Adipose tissue (tissue), 3 donors: ENCODE measurements around the gene PHTF2. TPM values are rescaled to one million over a fixed set of nuclear protein-coding genes. Genes with fewer than 3 reads are reported as not detected.

Experiments used
- H3K27ac ChIP-seq: one replicate; pipeline ENCODE4 v1.5.1; 2013; ENCODE audit warnings: low read depth, low read length
- WGBS, 3 donors: extraction: QIAGEN DNeasy Blood & Tissue Kit; methylation state at CpG; one replicate each; pipeline ENCODE4 v1.1.7; 2013; 5-methylcytosine and 5-hydroxymethylcytosine counted together
- polyA plus RNA-seq, 3 donors: library from polyadenylated mRNA; stranded (reverse); fragments of 200-250 nt; gene quantifications; one replicate each; pipeline ENCODE4 v1.2.3, GENCODE V29; 2013
- donor health status: healthy with polysubstance abuse.
- donor health status: Bipolar disorder and iron deficiency.
- donor health status: healthy.

PHTF2 gene
- polyA plus RNA-seq, 3 donors = 2.2 to 4.7 (median 4.2) TPM

DNA sequence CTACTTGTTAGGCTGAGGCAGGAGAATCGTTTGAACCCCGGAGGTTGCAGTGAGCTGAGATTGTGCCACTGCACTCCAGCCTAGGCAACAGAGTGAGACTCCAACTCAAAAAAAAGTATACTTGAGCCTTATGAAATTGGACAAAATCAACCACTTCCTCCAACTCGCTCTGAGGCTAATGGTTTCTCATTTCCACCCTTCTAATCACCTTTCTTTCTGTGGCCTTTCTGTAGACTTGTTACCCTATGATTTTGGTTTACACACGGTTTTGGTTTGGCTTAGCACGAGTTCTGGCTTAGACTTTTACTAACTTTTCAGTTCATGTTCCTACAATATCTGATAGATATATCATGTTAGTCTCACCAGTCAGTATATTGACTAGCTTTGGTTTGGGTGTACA is 152.0 kb downstream of the PHTF2 start:
- 86 to 95% (median 89%) methylated on average over 5 of the region's 5 CpGs for WGBS, 3 donors
- no peak overlapping the region for H3K27ac ChIP-seq

DNA sequence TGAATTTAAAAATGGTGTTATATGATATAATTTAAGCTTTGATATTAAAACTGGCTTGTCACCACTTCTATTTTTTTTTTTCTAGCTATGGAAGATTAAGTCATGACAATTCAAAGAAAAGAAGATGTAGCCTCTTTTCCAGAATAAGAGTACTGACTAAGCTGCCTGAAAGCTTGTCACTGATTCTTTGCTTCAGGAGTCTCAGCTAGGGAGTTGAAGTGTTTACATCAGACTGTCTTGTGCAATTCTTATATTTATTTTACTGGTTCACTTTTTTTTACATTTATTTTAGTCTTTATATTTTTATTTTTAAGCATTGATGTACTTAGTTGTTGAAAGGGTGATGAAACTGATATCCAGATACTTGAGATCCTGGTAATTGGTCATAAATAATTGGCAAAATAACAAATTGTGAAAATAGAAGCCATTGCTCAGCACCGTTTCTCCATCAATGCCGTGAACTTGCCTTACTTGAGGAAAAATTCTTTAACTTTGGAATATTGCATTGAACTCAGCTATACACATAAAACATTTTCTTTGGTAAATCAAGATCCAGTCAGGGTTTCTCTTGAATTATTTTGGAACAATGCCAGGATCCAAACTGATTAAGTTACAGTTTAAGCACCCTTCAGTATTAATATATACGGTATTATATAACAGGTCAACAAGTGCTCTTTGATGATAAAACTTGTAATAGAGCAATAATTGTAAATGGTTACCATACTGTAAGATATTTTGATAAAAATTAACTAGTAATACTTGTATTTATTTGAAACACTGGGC is 156.4 kb downstream of the PHTF2 start:
- 75 to 94% (median 91%) methylated on average over 3 of the region's 3 CpGs for WGBS, 3 donors
- H3K27ac ChIP-seq = no peak overlapping the region

DNA sequence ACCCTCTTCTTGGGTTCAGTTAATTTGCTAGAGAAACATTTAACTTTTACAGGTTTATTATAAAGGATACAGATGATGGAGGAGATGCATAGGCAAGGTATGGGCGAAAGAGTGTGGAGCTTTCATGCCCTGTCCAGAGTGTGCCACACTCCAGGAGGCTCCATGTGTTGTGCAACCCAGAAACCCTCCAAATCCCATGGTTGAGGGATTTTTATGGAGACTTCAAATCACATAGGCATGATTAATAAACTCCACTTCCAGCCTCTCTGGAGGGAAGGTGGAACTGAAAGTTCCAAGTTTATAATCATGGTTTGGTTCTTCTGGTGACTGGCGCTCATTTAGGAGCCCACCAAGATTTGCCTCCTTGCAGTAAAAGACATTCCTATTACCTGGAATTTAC is 159.9 kb downstream of the PHTF2 start:
- H3K27ac ChIP-seq = no peak overlapping the region
- 96 to 98% (median 96%) methylated on average over 2 of the region's 2 CpGs for WGBS, 3 donors

DNA sequence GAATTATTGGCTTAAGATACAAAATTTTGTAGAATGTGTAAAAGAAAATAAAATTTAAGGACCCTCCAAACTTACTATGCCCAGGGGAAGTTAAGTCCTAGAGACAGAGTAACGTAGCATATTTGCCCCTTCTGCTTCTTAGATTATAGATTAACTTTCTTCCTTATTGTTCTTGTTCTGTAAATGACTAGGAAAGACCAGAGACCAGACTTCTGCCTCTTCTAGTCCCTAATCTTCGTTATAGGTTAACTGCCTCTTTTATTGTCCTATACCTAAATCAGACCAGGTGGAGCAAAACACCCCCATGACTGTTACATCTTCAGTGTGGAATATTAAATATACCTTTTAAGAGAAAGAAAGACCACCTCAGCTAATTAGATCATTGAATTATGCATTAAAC is 160.5 kb downstream of the PHTF2 start:
- H3K27ac ChIP-seq = no peak overlapping the region
- 88 to 96% (median 92%) methylated on average over 2 of the region's 2 CpGs for WGBS, 3 donors

DNA sequence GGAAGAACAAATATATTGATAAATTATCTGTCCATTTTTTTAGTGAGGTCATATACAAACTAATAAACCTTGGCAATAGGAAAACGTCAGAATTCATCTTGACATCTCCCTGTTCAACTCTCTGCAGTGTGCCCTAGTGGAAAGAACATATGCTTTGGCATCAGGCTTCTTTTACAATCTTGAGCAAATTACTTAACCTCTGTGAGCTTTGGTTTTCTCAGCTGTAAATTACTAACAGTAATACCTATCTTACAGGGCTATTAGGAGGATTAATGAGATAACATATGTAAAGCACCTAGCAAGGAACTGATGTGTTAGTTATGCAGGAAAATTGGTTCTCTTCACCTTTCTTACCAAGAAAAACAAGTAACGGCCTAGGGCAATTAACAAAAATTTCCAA is 161.8 kb downstream of the PHTF2 start:
- no peak overlapping the region for H3K27ac ChIP-seq
- 79 to 87% (median 86%) methylated on average over 2 of the region's 2 CpGs for WGBS, 3 donors

DNA sequence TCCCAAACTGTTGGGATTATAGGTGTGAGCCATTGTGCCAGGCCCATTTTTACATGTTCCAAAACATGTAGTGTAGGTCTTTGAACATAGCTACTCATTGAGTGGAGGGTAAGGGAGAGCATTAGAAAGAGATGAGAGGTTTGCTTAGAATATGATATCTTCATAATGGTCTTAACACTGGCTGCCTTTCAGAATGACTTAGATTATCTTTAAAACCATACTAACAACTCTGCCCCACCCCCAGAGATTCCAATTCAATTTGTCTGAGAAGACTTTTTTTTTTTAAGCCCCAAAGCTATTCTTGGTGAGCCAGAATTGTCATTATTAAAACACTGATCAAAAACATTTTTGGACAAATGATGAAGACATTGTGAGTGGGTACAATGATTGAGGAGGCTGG is 168.9 kb downstream of the PHTF2 start:
- no peak overlapping the region for H3K27ac ChIP-seq

DNA sequence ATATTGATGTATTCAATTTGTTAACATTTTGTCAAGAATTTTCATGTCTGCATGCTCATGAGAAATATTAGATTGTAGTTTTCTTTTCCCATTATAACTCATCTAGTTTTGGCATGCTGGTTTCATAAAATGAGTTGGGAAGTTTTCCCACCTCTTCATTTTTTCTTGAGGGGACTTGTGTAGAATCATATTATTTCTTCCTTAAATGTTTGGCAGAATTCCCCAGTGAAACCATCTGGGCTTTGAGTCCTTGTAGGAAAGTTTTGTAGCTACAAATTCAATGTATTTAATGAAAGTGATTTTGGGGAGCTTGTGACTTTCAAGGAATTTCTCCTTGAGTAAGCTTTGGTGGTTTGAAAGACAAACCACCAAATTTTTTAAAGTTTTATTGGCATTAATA is 173.2 kb downstream of the PHTF2 start:
- H3K27ac ChIP-seq = no peak overlapping the region

DNA sequence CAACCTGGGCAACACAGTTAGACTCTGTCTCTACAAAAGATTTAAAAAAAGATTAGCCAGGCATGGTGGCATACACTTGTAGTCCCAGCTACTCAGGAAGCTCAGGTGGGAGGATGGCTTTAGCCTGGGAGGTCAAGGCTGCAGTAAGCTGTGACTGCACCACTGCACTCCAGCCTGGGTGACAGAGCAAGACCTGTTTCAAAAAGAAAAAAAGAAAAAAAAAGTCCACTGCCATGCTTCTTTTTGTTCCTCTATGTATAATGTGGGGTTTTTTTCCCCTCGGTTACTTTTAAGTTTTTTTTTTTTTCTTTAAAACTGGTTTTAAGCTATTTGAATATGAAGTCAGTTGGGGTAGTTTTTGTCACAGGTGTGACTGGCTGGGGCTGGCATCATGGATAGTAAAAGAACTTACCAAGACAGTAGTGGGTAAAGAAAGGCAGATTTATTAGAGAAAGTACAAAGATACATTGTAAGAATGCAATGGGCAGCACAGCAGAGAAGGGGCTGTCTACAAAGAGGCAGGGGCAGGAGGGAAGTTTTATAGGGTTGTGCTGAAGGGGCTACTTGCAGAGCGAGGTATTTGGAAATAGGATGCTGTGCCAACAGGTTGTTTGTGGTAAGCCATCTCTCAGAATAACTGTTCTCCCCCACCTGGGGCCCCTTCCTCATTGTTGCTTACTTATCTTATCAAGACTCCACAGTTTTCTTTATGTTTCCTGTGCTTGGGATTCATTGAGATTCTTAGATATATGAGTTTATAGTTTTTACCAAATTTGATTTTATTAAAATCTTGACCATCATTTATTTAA is 177.3 kb downstream of the PHTF2 start:
- 62 to 87% (median 74%) methylated on average over 2 of the region's 2 CpGs for WGBS, 3 donors
- H3K27ac ChIP-seq = no peak overlapping the region

DNA sequence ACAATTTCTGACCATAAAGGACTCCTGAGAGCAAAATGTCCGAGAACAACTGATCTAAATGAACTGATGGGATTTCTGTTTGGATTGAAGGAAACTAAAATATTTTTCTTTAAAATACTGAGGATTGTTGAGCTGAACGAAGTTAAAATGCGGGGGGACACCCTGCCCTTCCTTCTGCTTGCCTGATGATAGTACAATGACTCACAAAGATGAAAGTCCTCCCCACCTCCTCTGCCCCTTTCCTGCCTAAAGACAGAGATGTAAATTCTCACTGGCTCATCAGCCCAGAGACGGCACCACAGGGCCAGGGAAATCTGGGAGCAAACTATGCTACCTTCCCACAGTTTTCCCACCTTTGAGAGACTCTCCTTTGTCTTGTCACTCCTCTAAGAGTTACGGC is 180.6 kb downstream of the PHTF2 start:
- H3K27ac ChIP-seq = no peak overlapping the region
- WGBS, 3 donors = 65 to 86% (median 66%) methylated on average over 5 of the region's 5 CpGs

DNA sequence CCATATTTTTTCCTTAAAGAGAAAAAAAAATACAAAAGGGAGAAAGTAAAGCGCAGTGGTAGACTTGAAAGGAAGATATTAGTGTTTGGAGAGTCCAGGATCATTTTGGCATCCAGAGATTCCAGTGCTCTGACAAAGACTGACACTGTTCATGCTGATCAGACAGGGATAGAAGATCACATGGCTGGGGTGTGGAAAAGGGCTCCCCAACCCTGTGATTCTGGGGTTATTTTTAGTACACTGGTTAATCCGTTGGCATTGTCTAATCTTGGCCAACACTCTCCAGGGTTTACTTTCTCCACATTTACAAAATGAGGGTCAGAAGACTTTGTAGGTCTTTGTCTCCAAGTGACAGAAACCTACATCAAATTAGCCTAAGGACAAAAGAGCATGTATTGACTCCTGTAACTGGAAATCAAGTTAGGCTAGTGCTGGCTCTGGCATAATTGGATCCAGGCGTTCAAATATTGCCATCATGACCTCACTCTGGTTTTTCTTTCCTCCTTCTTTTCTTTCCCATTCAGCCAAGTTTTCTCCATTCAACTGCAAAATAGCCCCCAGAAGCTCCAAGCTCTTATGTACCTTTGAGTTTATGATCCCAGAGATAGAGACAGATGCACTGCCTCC is 181.6 kb downstream of the PHTF2 start:
- WGBS, 3 donors = 62 to 86% (median 71%) methylated on average over 3 of the region's 3 CpGs
- H3K27ac ChIP-seq = no peak overlapping the region

DNA sequence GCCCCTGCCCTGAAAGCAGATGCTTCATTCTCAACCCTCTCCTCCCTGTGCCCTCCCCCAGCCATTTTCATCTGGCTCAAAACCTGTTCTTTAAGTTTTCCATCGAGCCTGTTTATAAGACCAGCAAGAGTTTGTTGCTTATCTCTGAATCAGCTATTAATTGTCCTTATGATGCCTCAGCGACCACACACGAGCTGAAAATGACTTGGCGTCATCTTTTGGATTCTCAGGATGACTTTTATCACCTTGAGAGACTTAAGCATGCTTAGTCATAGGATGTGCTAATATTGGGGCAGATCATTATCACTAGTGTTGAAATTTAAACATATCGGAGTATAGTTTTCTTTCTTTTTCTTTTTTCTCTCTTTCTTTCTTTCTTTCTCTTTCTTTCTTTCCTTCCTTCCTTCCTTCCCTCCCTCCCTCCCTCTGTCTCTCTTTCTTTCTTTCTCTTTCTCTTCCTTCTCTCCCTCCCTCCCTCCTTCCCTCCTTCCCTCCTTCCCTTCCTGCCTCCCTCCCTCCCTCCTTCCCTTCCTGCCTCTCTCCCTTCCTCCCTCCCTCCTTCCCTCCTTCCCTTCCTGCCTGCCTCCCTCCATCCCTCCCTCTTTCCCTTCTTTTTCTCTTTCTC is 184.5 kb downstream of the PHTF2 start:
- WGBS, 3 donors = 68 to 74% (median 68%) methylated on average over 5 of the region's 5 CpGs
- no peak overlapping the region for H3K27ac ChIP-seq

DNA sequence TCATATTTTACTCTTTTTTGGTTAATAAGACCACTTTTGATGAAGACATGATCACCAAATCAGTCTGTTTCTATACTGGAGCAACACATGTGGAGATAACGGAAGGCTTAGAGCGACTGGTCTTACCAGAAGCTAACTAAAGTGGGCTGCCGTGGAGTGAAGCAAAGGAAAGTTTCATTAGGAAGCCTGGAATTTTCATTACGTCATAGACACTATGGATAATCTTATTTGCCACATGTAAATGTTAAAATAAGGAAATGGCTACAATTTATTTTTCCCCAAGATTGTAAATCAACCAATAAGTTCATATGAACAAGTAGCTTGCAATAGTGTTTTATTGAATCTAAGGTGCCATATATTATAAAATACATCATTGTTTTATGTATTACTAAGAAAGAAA is 185.4 kb downstream of the PHTF2 start:
- WGBS, 3 donors = 90 to 97% (median 95%) methylated on average over 4 of the region's 4 CpGs
- no peak overlapping the region for H3K27ac ChIP-seq

DNA sequence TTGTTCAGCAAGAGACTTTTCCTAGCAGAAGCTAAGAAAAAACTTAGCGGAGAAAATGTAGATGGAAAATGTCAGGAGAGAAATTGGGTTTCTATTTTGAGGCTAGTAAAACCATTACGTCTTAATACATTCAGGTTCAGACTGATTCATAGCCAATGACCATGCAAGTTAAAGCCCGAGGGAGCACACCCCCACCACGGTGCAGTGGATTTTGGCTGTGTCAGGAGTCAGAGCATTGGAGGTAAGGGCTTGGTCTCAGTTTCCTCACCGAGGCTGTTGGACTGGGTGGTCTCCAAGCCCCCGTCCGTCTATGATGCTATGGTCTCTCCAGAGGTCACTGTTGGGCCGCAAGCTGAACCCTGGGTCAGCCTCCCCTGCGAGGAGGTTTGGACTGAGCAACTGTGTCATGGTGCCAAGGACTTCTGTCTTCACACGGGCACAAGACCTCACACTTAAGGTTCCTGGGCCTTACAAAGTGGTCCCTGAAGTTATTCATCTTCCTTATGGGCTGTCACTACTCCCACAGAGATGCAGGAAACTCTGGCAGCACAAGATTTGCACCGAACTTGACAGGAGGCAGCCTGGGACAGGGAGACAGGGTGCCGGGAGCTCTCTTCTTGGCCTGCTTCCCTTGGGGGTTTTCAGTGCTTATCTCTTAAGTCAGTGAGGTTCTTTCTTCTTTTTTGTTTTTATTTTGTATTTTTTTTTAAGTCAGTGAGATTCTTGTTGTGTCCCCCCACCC is 186.8 kb downstream of the PHTF2 start:
- 61 to 78% (median 69%) methylated on average over 12 of the region's 12 CpGs for WGBS, 3 donors
- no peak overlapping the region for H3K27ac ChIP-seq

DNA sequence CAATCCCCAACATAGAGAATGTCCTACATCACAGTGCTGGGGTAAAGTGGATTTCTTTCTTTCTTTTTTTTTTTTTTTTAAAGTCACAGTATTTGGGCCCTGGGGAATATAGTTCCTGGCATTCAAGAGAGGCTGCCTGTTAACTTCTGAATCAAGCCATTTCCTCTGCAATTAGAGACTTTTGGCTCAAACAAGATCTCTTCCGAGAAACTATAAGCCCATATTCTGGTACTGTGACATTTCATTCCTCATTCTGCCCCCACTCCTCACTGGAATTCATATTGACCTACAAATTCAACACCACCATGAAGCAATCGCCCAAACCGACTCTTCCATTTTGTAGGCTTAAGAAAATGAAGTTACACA is 187.4 kb downstream of the PHTF2 start:
- 51 to 75% (median 70%) methylated on average over 3 of the region's 3 CpGs for WGBS, 3 donors
- H3K27ac ChIP-seq = no peak overlapping the region

DNA sequence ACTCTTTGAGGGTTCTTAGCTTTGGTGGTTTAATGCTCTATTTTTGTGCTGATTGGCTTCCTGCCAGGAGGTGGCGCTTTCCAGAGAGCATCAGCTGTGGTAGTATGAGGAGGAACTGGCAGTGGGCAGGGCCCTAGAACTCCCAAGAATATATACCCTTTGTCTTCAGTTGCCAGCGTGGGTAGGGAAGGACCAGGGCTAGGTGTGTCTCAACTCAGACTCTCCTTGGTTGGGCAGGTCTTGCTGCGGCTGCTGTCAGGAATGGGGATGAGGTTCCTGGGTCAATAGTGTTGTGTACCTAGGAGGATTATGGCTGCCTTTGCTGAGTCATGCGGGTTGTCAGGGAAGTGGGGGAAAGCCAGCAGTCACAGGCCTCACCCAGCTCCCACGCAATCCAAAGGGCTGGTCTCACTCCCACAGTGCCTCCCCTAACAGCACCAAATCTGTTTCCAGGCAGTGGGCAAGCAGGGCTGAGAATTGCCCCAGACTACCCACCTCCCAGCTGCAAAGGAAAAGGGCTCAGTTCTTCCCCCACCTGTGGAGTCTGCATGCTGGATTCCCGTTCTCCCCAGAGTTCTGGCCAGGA is 191.5 kb downstream of the PHTF2 start:
- WGBS, 3 donors = 77 to 85% (median 79%) methylated on average over 6 of the region's 6 CpGs

DNA sequence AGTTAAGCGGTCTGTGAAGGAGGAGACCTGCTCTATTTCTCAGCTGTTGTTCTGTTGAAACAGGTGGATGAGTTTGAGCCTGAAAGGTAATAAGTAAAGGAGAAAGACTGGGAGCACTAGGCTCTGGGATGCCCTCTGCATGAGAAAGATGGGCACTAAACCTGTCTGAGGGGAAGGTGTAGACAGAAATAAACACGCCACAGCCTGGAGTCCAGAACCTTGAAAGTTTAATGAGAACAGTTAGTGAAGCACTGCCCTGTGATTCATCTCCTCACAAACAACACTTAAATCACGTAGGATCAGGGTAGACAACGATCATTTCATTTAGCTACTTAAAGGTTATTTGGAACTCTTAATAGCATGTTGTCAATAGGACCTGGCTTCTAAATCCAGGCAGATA is 193.1 kb downstream of the PHTF2 start:
- WGBS, 3 donors = 86 to 89% (median 89%) methylated on average over 4 of the region's 4 CpGs
- H3K27ac ChIP-seq = no peak overlapping the region

More for the DNA sequence above, 191.5 kb downstream of the PHTF2 start:
- no peak overlapping the region for H3K27ac ChIP-seq

DNA sequence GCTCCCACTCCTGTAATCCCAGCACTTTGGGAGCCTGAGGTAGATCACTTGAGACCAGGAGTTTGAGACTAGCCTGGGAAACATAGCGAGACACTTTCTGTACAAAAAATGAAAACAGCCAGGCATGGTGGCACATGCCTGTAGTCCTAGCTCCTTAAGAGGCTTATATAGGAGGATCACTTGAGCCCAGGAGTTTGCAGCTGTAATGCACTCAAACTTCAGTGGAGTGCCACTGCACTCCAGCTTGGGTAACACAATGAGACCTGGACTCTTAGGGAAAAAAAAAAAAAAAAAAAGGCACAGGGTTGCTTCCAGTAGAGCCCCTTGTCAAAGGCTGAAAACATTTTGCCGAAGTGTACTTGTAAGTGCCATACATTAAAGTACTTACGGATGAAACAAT is 195.3 kb downstream of the PHTF2 start:
- H3K27ac ChIP-seq = no peak overlapping the region
- 87 to 93% (median 92%) methylated on average over 3 of the region's 3 CpGs for WGBS, 3 donors

DNA sequence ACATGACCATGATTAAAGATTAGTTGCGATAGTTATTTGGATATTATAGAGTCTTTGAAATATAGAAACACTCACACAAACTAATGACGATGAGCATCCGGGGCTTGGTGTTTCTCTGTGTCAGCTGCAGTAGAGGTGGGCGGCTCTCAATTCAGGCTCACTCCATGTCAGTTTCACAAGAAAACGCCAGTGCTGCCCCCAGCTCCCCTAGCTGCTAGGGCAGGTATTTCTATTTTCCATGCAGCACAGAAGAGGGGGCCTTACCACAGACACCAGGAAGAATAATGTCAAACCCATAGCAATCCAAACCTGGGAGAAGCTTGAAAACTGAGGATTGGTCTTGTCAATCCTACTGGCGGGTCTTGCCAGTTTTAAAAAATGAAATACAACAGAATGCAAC is 197.1 kb downstream of the PHTF2 start:
- 55 to 76% (median 72%) methylated on average over 6 of the region's 6 CpGs for WGBS, 3 donors
- no peak overlapping the region for H3K27ac ChIP-seq
